ENCODE results near the gene PTCHD1.

GRCh38 chrX:23364416-23364815, 29.8 kb downstream of the PTCHD1 start:
- TF ChIP-seq CTCF (IDR thresholded peaks at IDR 0.05 in 4 of 5, conservative IDR thresholded peaks at IDR 0.05 in 1 of 5) (no peak), POLR2A (IDR thresholded peaks at IDR 0.05) (no peak)
